ENCODE measurements around the gene FCHSD2.

Gene FCHSD2

GRCh38 chr11:72821221-72821919, 320.7 kb downstream of the FCHSD2 start:
- Histone ChIP-seq H3K36me3 (ENCODE audit: control insufficient read depth in 4 of 4, insufficient read depth in 4 of 4, low read length in 3 of 4) (peaks cover 8 to 92% (median 74%) of the 10 kb centered on the region in 4 experiments), H3K4me3 (ENCODE audit: control insufficient read depth in 1 of 7, extremely low read depth in 1 of 7, insufficient read depth in 4 of 7, low read depth in 2 of 7, low read length in 6 of 7) (peak overlapping the region in 2 of 7 experiments; percentile 42 to 46), H3K27ac (ENCODE audit: insufficient read depth in 1 of 2, low read depth in 1 of 2, low read length in 2 of 2, poor library complexity in 1 of 2, severe bottlenecking in 2 of 2) (peak overlapping the region in 1 of 2 experiments; percentile 44), H3K27me3 (replicated peaks in 2 of 5; ENCODE audit: control insufficient read depth in 4 of 5, insufficient read depth in 5 of 5, low read length in 4 of 5) (no peaks in the 10 kb centered on the region), H3K4me1 (ENCODE audit: control extremely low read depth in 1 of 4, control insufficient read depth in 4 of 4, insufficient read depth in 4 of 4, low read length in 3 of 4) (peaks cover 3 to 30% (median 18%) of the 10 kb centered on the region in 4 experiments), H3K9me3 (ENCODE audit: control extremely low read depth in 1 of 5, control insufficient read depth in 4 of 5, insufficient read depth in 2 of 5, low read depth in 1 of 5, low read length in 4 of 5) (no peaks in the 10 kb centered on the region)
- ChIA-PET CTCF (interaction anchor here (0.9 to 2.6 kb wide), 4 partner anchors 10 to 357 kb away, joined by 3 to 14 read pairs (median 8); no protein-coding TSS in a partner anchor), POLR2A (no interaction called here)
- no peak for DNase-seq
- WGBS (ENCODE audit: insufficient coverage) = 95% methylated on average over 47 of the region's 50 CpGs

GRCh38 chr11:72820439-72821139, 321.5 kb downstream of the FCHSD2 start:
- H3K27me3 ChIP-seq (replicated peaks in 2 of 5; ENCODE audit: control insufficient read depth in 4 of 5, insufficient read depth in 5 of 5, low read length in 4 of 5) = no peaks in the 10 kb centered on the region
- no peak for DNase-seq
- H3K4me1 ChIP-seq (ENCODE audit: control extremely low read depth in 1 of 4, control insufficient read depth in 4 of 4, insufficient read depth in 4 of 4, low read length in 3 of 4) = peaks cover 3 to 37% (median 24%) of the 10 kb centered on the region in 4 experiments
- peak overlapping the region in 1 of 2 experiments; percentile 44 for H3K27ac ChIP-seq (ENCODE audit: insufficient read depth in 1 of 2, low read depth in 1 of 2, low read length in 2 of 2, poor library complexity in 1 of 2, severe bottlenecking in 2 of 2)
- over 99% methylated on average over 15 of the region's 15 CpGs for WGBS (ENCODE audit: insufficient coverage)
- no peaks in the 10 kb centered on the region for H3K9me3 ChIP-seq (ENCODE audit: control extremely low read depth in 1 of 5, control insufficient read depth in 4 of 5, insufficient read depth in 2 of 5, low read depth in 1 of 5, low read length in 4 of 5)
- peaks cover 8 to 84% (median 67%) of the 10 kb centered on the region in 4 experiments for H3K36me3 ChIP-seq (ENCODE audit: control insufficient read depth in 4 of 4, insufficient read depth in 4 of 4, low read length in 3 of 4)
- CTCF ChIA-PET = interaction anchor here (0.9 to 2.6 kb wide), 3 partner anchors 11 to 358 kb away, joined by 3 to 14 read pairs (median 3); no protein-coding TSS in a partner anchor
- H3K4me3 ChIP-seq (ENCODE audit: control insufficient read depth in 1 of 7, extremely low read depth in 1 of 7, insufficient read depth in 4 of 7, low read depth in 2 of 7, low read length in 6 of 7) = no peak overlapping the region
- POLR2A ChIA-PET = no interaction called here

- peaks cover 7 to 68% (median 53%) of the 10 kb centered on the region in 4 experiments for H3K36me3 ChIP-seq (ENCODE audit: control insufficient read depth in 4 of 4, insufficient read depth in 4 of 4, low read length in 3 of 4)
- H3K4me1 ChIP-seq (ENCODE audit: control extremely low read depth in 1 of 4, control insufficient read depth in 4 of 4, insufficient read depth in 4 of 4, low read length in 3 of 4) = peaks cover 3 to 49% (median 30%) of the 10 kb centered on the region in 4 experiments
- no peaks in the 10 kb centered on the region for H3K9me3 ChIP-seq (ENCODE audit: control extremely low read depth in 1 of 5, control insufficient read depth in 4 of 5, insufficient read depth in 2 of 5, low read depth in 1 of 5, low read length in 4 of 5)
- ChIA-PET POLR2A (no interaction called here), CTCF (interaction anchor here (1.0 to 5.9 kb wide), 7 partner anchors 9 to 359 kb away, joined by 3 to 44 read pairs (median 5); partner anchors contain the start of gene STARD10)
- H3K4me3 ChIP-seq (ENCODE audit: control insufficient read depth in 1 of 7, extremely low read depth in 1 of 7, insufficient read depth in 4 of 7, low read depth in 2 of 7, low read length in 6 of 7) = no peak overlapping the region
- no peak for DNase-seq
- H3K27ac ChIP-seq (ENCODE audit: insufficient read depth in 1 of 2, low read depth in 1 of 2, low read length in 2 of 2, poor library complexity in 1 of 2, severe bottlenecking in 2 of 2) = no peak overlapping the region
- WGBS (ENCODE audit: insufficient coverage) = 91% methylated on average over 4 of the region's 4 CpGs
- H3K27me3 ChIP-seq (replicated peaks in 2 of 5; ENCODE audit: control insufficient read depth in 4 of 5, insufficient read depth in 5 of 5, low read length in 4 of 5) = no peaks in the 10 kb centered on the region
These were observed 323.1 kb downstream of the FCHSD2 start for GRCh38 chr11:72818971-72819370.

GRCh38 chr11:72817966-72818365, 324.2 kb downstream of the FCHSD2 start:
- H3K4me1 ChIP-seq (ENCODE audit: control extremely low read depth in 1 of 4, control insufficient read depth in 4 of 4, insufficient read depth in 4 of 4, low read length in 3 of 4) = peaks cover 3 to 57% (median 38%) of the 10 kb centered on the region in 4 experiments
- 98% methylated on average over 4 of the region's 4 CpGs for WGBS (ENCODE audit: insufficient coverage)
- POLR2A ChIA-PET = no interaction called here

GRCh38 chr11:72816404-72816990, 325.6 kb downstream of the FCHSD2 start:
- CTCF ChIA-PET = interaction anchor here (0.6 to 10.3 kb wide), 13 partner anchors 9 to 605 kb away, joined by 3 to 76 read pairs (median 5); partner anchors contain the start of gene STARD10
- peak in 1 of 3 donors; percentile 36 for DNase-seq
- POLR2A ChIA-PET = interaction anchor here (0.5 to 4.4 kb wide), 6 partner anchors 9 to 119 kb away, joined by 3 to 36 read pairs (median 8); partner anchors contain the start of gene STARD10
- Histone ChIP-seq H3K36me3 (ENCODE audit: control insufficient read depth in 4 of 4, insufficient read depth in 4 of 4, low read length in 3 of 4) (peaks cover 2 to 44% (median 33%) of the 10 kb centered on the region in 4 experiments), H3K4me3 (ENCODE audit: control insufficient read depth in 1 of 7, extremely low read depth in 1 of 7, insufficient read depth in 4 of 7, low read depth in 2 of 7, low read length in 6 of 7) (peak overlapping the region in 6 of 7 experiments; percentile 36 to 98 (median 90)), H3K27me3 (replicated peaks in 2 of 5; ENCODE audit: control insufficient read depth in 4 of 5, insufficient read depth in 5 of 5, low read length in 4 of 5) (no peaks in the 10 kb centered on the region), H3K9me3 (ENCODE audit: control extremely low read depth in 1 of 5, control insufficient read depth in 4 of 5, insufficient read depth in 2 of 5, low read depth in 1 of 5, low read length in 4 of 5) (no peaks in the 10 kb centered on the region), H3K4me1 (ENCODE audit: control extremely low read depth in 1 of 4, control insufficient read depth in 4 of 4, insufficient read depth in 4 of 4, low read length in 3 of 4) (peaks cover 9 to 67% (median 48%) of the 10 kb centered on the region in 4 experiments), H3K27ac (ENCODE audit: insufficient read depth in 1 of 2, low read depth in 1 of 2, low read length in 2 of 2, poor library complexity in 1 of 2, severe bottlenecking in 2 of 2) (peak overlapping the region; percentile 97 to 99)
- WGBS (ENCODE audit: insufficient coverage) = 47% methylated on average over 5 of the region's 7 CpGs

More at GRCh38 chr11:72817966-72818365, 324.2 kb downstream of the FCHSD2 start:
- no peak overlapping the region for H3K4me3 ChIP-seq (ENCODE audit: control insufficient read depth in 1 of 7, extremely low read depth in 1 of 7, insufficient read depth in 4 of 7, low read depth in 2 of 7, low read length in 6 of 7)
- H3K36me3 ChIP-seq (ENCODE audit: control insufficient read depth in 4 of 4, insufficient read depth in 4 of 4, low read length in 3 of 4) = peaks cover 2 to 58% (median 44%) of the 10 kb centered on the region in 4 experiments
- CTCF ChIA-PET = interaction anchor here (1.0 to 5.9 kb wide), 4 partner anchors 12 to 360 kb away, joined by 3 to 44 read pairs (median 6); partner anchors contain the start of gene STARD10
- DNase-seq = no peak
- peak overlapping the region in 1 of 2 experiments; percentile 18 for H3K27ac ChIP-seq (ENCODE audit: insufficient read depth in 1 of 2, low read depth in 1 of 2, low read length in 2 of 2, poor library complexity in 1 of 2, severe bottlenecking in 2 of 2)
- H3K27me3 ChIP-seq (replicated peaks in 2 of 5; ENCODE audit: control insufficient read depth in 4 of 5, insufficient read depth in 5 of 5, low read length in 4 of 5) = no peaks in the 10 kb centered on the region
- no peaks in the 10 kb centered on the region for H3K9me3 ChIP-seq (ENCODE audit: control extremely low read depth in 1 of 5, control insufficient read depth in 4 of 5, insufficient read depth in 2 of 5, low read depth in 1 of 5, low read length in 4 of 5)

- POLR2A ChIA-PET = interaction anchor here (1.1 to 4.4 kb wide), 6 partner anchors 8 to 93 kb away, joined by 3 to 36 read pairs (median 8); partner anchors contain the start of gene STARD10
- DNase-seq = peak in 2 of 3 donors; percentile 48 to 69
- Histone ChIP-seq H3K36me3 (ENCODE audit: control insufficient read depth in 4 of 4, insufficient read depth in 4 of 4, low read length in 3 of 4) (peaks cover 2 to 33% (median 26%) of the 10 kb centered on the region in 4 experiments), H3K27ac (ENCODE audit: insufficient read depth in 1 of 2, low read depth in 1 of 2, low read length in 2 of 2, poor library complexity in 1 of 2, severe bottlenecking in 2 of 2) (peak overlapping the region; percentile 97 to 99), H3K27me3 (replicated peaks in 2 of 5; ENCODE audit: control insufficient read depth in 4 of 5, insufficient read depth in 5 of 5, low read length in 4 of 5) (no peaks in the 10 kb centered on the region), H3K4me3 (ENCODE audit: control insufficient read depth in 1 of 7, extremely low read depth in 1 of 7, insufficient read depth in 4 of 7, low read depth in 2 of 7, low read length in 6 of 7) (peak overlapping the region; percentile 80 to 98 (median 88)), H3K9me3 (ENCODE audit: control extremely low read depth in 1 of 5, control insufficient read depth in 4 of 5, insufficient read depth in 2 of 5, low read depth in 1 of 5, low read length in 4 of 5) (no peaks in the 10 kb centered on the region), H3K4me1 (ENCODE audit: control extremely low read depth in 1 of 4, control insufficient read depth in 4 of 4, insufficient read depth in 4 of 4, low read length in 3 of 4) (peaks cover 9 to 64% (median 51%) of the 10 kb centered on the region in 4 experiments)
- CTCF ChIA-PET = interaction anchor here (0.9 to 10.3 kb wide), 9 partner anchors 8 to 363 kb away, joined by 3 to 76 read pairs (median 4); partner anchors contain the start of gene STARD10
- 0% methylated on average over 10 of the region's 13 CpGs for WGBS (ENCODE audit: insufficient coverage)
These were observed 327.0 kb downstream of the FCHSD2 start for GRCh38 chr11:72815110-72815618.

Data from common myeloid progenitor, CD34-positive (primary cell).